Neural cell (in vitro differentiated cells): ENCODE results near the gene HJURP.

Source experiments
- MXI1 ChIP-seq: fragments of 450-650 bp; conservative IDR thresholded peaks from 2 replicates; pipeline ENCODE4 v1.6.1; 2014; ENCODE audit warnings: antibody characterized with exemption, mild to moderate bottlenecking; ENCODE audit not compliant: poor library complexity, severe bottlenecking
- SMC3 ChIP-seq: fragments of 450-650 bp; conservative IDR thresholded peaks from 2 replicates; pipeline ENCODE4 v1.6.1; 2014; ENCODE audit warnings: antibody characterized with exemption, mild to moderate bottlenecking, moderate library complexity; ENCODE audit not compliant: poor library complexity
- TF ChIP-seq, protein P1 (sequence below): fragments of 450-650 bp; IDR thresholded peaks from 2 replicates; pipeline ENCODE4 v1.5.1; 2014; ENCODE audit warnings: antibody characterized with exemption, mild to moderate bottlenecking, moderate library complexity; ENCODE audit not compliant: poor library complexity, severe bottlenecking

DNA sequence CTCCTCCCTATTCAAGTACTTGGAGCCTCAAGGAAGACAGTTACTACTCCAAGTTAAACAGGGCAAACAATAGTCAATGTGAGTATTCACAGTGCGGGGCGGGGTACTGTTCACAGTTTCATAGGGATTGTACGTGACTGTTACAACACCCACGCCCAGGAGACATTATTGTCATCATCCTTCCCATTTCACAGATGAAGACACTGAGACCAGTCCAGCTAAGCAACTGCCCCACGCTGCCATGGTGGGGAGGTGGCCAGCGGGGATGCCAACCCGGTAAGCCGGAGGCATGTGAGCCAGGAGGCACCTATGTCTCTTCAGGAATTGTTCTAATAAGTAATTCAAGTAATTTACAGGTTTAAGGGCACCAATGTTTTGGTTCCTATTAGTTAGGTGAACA, 982 bp downstream of the HJURP start:
- TF ChIP-seq MXI1 = no peak
- TF ChIP-seq SMC3 = no peak
- TF ChIP-seq, protein P1, sequence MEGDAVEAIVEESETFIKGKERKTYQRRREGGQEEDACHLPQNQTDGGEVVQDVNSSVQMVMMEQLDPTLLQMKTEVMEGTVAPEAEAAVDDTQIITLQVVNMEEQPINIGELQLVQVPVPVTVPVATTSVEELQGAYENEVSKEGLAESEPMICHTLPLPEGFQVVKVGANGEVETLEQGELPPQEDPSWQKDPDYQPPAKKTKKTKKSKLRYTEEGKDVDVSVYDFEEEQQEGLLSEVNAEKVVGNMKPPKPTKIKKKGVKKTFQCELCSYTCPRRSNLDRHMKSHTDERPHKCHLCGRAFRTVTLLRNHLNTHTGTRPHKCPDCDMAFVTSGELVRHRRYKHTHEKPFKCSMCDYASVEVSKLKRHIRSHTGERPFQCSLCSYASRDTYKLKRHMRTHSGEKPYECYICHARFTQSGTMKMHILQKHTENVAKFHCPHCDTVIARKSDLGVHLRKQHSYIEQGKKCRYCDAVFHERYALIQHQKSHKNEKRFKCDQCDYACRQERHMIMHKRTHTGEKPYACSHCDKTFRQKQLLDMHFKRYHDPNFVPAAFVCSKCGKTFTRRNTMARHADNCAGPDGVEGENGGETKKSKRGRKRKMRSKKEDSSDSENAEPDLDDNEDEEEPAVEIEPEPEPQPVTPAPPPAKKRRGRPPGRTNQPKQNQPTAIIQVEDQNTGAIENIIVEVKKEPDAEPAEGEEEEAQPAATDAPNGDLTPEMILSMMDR = no peak
